ENCODE measurements around the gene APP.

APP gene

GRCh38 chr21:25970254-25970930, 200.2 kb downstream of the APP start:
- no peak overlapping the region for H3K4me3 ChIP-seq (ENCODE audit: low read depth, low read length)
- no peak overlapping the region for H3K9ac ChIP-seq
- H3K27ac ChIP-seq: peak overlapping the region; percentile 49

DNA sequence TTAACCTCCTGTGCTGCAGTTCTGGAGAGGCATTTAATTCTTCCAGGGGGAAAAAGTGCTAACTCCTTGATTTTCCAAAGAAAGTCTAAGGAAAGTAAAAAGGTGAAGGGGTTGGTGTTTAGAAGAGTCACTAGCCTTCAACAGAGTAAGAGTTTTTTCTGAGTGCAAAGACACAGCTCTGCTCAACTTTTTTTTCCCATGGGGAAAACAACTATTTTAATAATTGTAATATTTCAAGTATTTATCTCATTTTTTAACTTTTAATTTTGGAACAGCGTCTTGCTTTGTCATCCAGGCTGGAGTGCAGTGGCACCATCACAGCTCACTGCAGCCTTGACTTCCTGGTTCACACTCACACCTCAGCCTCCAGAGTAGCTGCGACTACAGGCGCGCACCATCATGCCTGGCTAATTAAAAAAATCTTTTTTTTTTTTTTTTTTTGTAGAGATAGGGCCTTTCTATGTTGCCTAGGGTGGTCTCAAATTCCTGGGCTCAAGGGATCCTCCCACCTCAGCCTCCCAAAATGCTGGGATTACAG, 202.6 kb downstream of the APP start:
- H3K36me3 ChIP-seq (ENCODE audit: control insufficient read depth, insufficient read depth, low read length): no peaks in the 10 kb centered on the region
- no peaks in the 10 kb centered on the region for H3K9me3 ChIP-seq (ENCODE audit: control insufficient read depth, low read length)
- no peak overlapping the region for H3K9ac ChIP-seq
- no peak overlapping the region for H3K4me3 ChIP-seq (ENCODE audit: low read depth, low read length)
- H3K27me3 ChIP-seq (ENCODE audit: control insufficient read depth, insufficient read depth, low read length): no peaks in the 10 kb centered on the region
- no peaks in the 10 kb centered on the region for H3K4me1 ChIP-seq
- no peak overlapping the region for H3K4me2 ChIP-seq (ENCODE audit: low read length)
- TF ChIP-seq, protein P1, sequence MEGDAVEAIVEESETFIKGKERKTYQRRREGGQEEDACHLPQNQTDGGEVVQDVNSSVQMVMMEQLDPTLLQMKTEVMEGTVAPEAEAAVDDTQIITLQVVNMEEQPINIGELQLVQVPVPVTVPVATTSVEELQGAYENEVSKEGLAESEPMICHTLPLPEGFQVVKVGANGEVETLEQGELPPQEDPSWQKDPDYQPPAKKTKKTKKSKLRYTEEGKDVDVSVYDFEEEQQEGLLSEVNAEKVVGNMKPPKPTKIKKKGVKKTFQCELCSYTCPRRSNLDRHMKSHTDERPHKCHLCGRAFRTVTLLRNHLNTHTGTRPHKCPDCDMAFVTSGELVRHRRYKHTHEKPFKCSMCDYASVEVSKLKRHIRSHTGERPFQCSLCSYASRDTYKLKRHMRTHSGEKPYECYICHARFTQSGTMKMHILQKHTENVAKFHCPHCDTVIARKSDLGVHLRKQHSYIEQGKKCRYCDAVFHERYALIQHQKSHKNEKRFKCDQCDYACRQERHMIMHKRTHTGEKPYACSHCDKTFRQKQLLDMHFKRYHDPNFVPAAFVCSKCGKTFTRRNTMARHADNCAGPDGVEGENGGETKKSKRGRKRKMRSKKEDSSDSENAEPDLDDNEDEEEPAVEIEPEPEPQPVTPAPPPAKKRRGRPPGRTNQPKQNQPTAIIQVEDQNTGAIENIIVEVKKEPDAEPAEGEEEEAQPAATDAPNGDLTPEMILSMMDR (IDR thresholded peaks at IDR 0.05): no peak
- H3K79me2 ChIP-seq: no peaks in the 10 kb centered on the region
- no peak overlapping the region for H2AFZ ChIP-seq
- H3K27ac ChIP-seq: no peak overlapping the region

More at GRCh38 chr21:25970254-25970930, 200.2 kb downstream of the APP start:
- no peaks in the 10 kb centered on the region for H3K4me1 ChIP-seq
- TF ChIP-seq, protein P1 (IDR thresholded peaks at IDR 0.05): no peak
- H3K27me3 ChIP-seq (ENCODE audit: control insufficient read depth, insufficient read depth, low read length): no peaks in the 10 kb centered on the region
- H3K79me2 ChIP-seq: no peaks in the 10 kb centered on the region
- H3K9me3 ChIP-seq (ENCODE audit: control insufficient read depth, low read length): no peaks in the 10 kb centered on the region
- no peak overlapping the region for H2AFZ ChIP-seq
- no peaks in the 10 kb centered on the region for H3K36me3 ChIP-seq (ENCODE audit: control insufficient read depth, insufficient read depth, low read length)
- H3K4me2 ChIP-seq (ENCODE audit: low read length): no peak overlapping the region

DNA sequence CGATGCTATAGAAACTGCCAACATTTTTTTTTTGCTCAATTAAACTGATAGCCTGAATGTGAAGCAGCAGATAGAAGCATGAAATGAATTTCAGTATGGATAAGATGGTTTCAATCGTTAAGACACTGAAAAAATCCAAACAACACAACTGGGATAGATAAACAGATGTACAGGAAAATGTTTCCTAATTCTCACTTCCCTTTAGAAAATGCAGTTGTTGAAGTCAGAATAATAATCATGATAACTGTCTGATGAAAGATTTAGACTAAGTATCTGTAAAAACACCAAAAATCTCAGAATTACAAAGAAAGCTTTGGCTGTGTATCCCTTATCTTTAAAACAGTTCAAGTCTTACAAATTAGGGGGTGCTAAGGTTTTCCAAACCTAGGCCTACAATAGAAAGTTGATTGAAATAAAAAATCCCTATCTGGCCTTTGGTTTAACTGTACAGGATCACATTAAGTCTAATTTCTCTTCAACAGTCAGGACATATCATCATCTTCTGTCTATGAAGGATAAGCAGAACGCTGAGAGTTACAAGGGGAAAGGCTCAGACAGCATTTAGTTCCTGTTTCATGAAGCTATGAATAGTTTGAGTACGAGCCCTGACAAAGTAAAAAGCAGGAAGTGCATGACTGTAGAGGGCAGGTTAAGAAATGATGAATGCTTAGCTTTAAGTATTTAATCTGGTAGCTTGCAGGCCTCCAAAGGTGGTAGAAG, 203.2 kb downstream of the APP start:
- peak overlapping the region; percentile 43 for H3K27ac ChIP-seq
- no peaks in the 10 kb centered on the region for H3K27me3 ChIP-seq (ENCODE audit: control insufficient read depth, insufficient read depth, low read length)
- TF ChIP-seq, protein P1 (IDR thresholded peaks at IDR 0.05): no peak
- H3K4me2 ChIP-seq (ENCODE audit: low read length): no peak overlapping the region
- no peak overlapping the region for H2AFZ ChIP-seq
- H3K36me3 ChIP-seq (ENCODE audit: control insufficient read depth, insufficient read depth, low read length): no peaks in the 10 kb centered on the region
- no peaks in the 10 kb centered on the region for H3K4me1 ChIP-seq
- no peak overlapping the region for H3K9ac ChIP-seq
- no peak overlapping the region for H3K4me3 ChIP-seq (ENCODE audit: low read depth, low read length)
- no peaks in the 10 kb centered on the region for H3K79me2 ChIP-seq
- no peaks in the 10 kb centered on the region for H3K9me3 ChIP-seq (ENCODE audit: control insufficient read depth, low read length)

DNA sequence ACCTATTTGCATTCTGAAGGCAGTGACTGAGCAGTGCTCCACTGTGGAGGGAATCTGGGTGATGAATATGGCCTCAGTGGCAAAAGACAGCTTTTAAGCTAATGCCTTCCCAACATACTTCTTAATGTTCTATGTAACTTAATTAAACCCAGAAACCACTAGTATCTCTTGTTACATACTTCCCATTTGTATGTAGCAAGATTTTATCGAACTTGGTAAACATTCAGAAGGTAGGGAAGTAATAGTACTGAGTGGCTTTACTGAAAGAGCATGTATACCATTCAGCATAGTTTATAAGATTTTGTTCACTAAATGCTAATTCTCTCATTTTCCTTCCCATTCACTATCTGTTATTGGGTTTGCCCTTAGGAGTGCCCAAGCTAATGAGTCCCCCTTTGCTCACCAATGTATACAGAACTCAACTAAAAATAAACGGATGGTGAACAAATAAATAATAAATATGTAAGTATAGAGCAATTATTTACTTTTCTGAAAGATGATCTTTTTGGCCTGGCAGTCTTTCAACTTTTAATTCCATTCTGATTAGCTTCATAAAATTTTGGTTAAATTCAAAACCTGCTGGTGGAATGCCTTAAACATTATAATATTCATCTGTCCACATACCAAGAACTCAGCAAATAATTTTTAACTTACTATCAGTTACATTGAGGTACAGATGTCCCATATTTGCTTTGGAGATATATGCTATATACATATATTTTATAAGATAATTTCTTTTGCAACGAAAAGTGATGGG, 204.4 kb downstream of the APP start:
- Histone ChIP-seq H3K36me3 (ENCODE audit: control insufficient read depth, insufficient read depth, low read length) (no peaks in the 10 kb centered on the region), H3K4me3 (ENCODE audit: low read depth, low read length) (no peak overlapping the region), H3K27ac (no peak overlapping the region), H2AFZ (no peak overlapping the region), H3K9me3 (ENCODE audit: control insufficient read depth, low read length) (no peaks in the 10 kb centered on the region), H3K27me3 (ENCODE audit: control insufficient read depth, insufficient read depth, low read length) (no peaks in the 10 kb centered on the region), H3K4me2 (ENCODE audit: low read length) (no peak overlapping the region), H3K79me2 (no peaks in the 10 kb centered on the region), H3K4me1 (no peaks in the 10 kb centered on the region), H3K9ac (no peak overlapping the region)
- TF ChIP-seq, protein P1 (IDR thresholded peaks at IDR 0.05): no peak

All from parathyroid adenoma (tissue), 2 donors.